Activated T-helper 1 cell treated with anti-CD3 and anti-CD28 coated beads, Interleukin-12 subunit alpha, Interleukin-12 subunit beta, Interleukin-2, Interleukin-4 antibody, amounts not matched to agents 30 ng/mL and 10 ng/mL and 1 ng/mL, durations not matched to agents 14 hours and 24 hours and 36 hours (primary cell): ENCODE results near the gene PPP1R9B. TPM values are rescaled to one million over a fixed set of nuclear protein-coding genes. Genes with fewer than 3 reads are reported as not detected.

ENCODE experiments used
- DNase-seq: peaks from one replicate; pipeline ENCODE4 v3.0.0; 2021; ENCODE audit warnings: low spot score
- H3K27ac Mint-ChIP-seq: one replicate; pipeline ENCODE4 v1.8.0; 2021; ENCODE audit warnings: mild to moderate bottlenecking, mixed read lengths
- H3K27me3 Mint-ChIP-seq: one replicate; pipeline ENCODE4 v1.8.0; 2022; ENCODE audit warnings: mild to moderate bottlenecking, moderate library complexity, mixed read lengths; ENCODE audit not compliant: insufficient read depth
- H3K36me3 Mint-ChIP-seq: one replicate; pipeline ENCODE4 v1.8.0; 2021; ENCODE audit warnings: low read depth, mixed read lengths
- H3K4me1 Mint-ChIP-seq: one replicate; pipeline ENCODE4 v1.8.0; 2021; ENCODE audit warnings: low read depth, mixed read lengths
- H3K4me3 Mint-ChIP-seq: one replicate; pipeline ENCODE4 v1.8.0; 2021; ENCODE audit warnings: mild to moderate bottlenecking, moderate library complexity, mixed read lengths
- H3K9me3 Mint-ChIP-seq: one replicate; pipeline ENCODE4 v1.8.0; 2021; ENCODE audit warnings: mixed read lengths
- intact Hi-C: fragments of 100-400 bp; cut with micrococcal nuclease; formaldehyde crosslinking; loops from one replicate; pipeline ENCODE4 v1.15.1; 2024
- total RNA-seq: library from RNA; stranded (reverse); gene quantifications from 2 replicates; pipeline ENCODE4 v1.2.3, GENCODE V29; 2022

PPP1R9B gene
- total RNA-seq, 1 donor from 2014 or later, result 97.1 TPM

- peak overlapping the region; percentile 75 for H3K27ac Mint-ChIP-seq
- H3K4me3 Mint-ChIP-seq, result peak overlapping the region; percentile 77
- DNase-seq, result no peak
- no peaks in the 10 kb centered on the region for H3K9me3 Mint-ChIP-seq
- no peaks in the 10 kb centered on the region for H3K27me3 Mint-ChIP-seq
- peaks cover 78% of the 10 kb centered on the region for H3K4me1 Mint-ChIP-seq
- intact Hi-C loops, result no loop called here
- peaks cover 58% of the 10 kb centered on the region for H3K36me3 Mint-ChIP-seq
Observed at GRCh38 chr17:50144845-50145531, 5.5 kb downstream of the PPP1R9B start.

GRCh38 chr17:50144355-50144754, 6.1 kb downstream of the PPP1R9B start:
- H3K9me3 Mint-ChIP-seq, result no peaks in the 10 kb centered on the region
- intact Hi-C loops, result no loop called here

GRCh38 chr17:50143461-50144176, 6.9 kb downstream of the PPP1R9B start:
- Mint-ChIP-seq H3K36me3 (peaks cover 70% of the 10 kb centered on the region), H3K27ac (peak overlapping the region; percentile 64), H3K9me3 (no peaks in the 10 kb centered on the region), H3K4me1 (peaks cover 86% of the 10 kb centered on the region), H3K4me3 (no peak overlapping the region), H3K27me3 (no peaks in the 10 kb centered on the region)
- DNase-seq, result no peak
- intact Hi-C loops, result no loop called here

More at GRCh38 chr17:50144355-50144754, 6.1 kb downstream of the PPP1R9B start:
- Mint-ChIP-seq H3K4me1 (peaks cover 84% of the 10 kb centered on the region), H3K36me3 (peaks cover 64% of the 10 kb centered on the region), H3K4me3 (peak overlapping the region; percentile 9), H3K27me3 (no peaks in the 10 kb centered on the region), H3K27ac (peak overlapping the region; percentile 64)
- no peak for DNase-seq

- Mint-ChIP-seq H3K27ac (peak overlapping the region; percentile 87), H3K4me1 (peaks cover 92% of the 10 kb centered on the region), H3K36me3 (peaks cover 74% of the 10 kb centered on the region), H3K9me3 (no peaks in the 10 kb centered on the region), H3K27me3 (no peaks in the 10 kb centered on the region), H3K4me3 (peak overlapping the region; percentile 60)
- DNase-seq, result no peak
- intact Hi-C loops, result loop anchor here (2.0 kb wide), 1 partner anchor 57 kb away; no protein-coding TSS in a partner anchor
Observed at GRCh38 chr17:50141745-50142110, 8.7 kb downstream of the PPP1R9B start.

- H3K27me3 Mint-ChIP-seq, result no peaks in the 10 kb centered on the region
- peaks cover 79% of the 10 kb centered on the region for H3K36me3 Mint-ChIP-seq
Observed at GRCh38 chr17:50141026-50141744, 9.3 kb downstream of the PPP1R9B start.

GRCh38 chr17:50139950-50140885, 10.3 kb downstream of the PPP1R9B start:
- Mint-ChIP-seq H3K9me3 (no peaks in the 10 kb centered on the region), H3K4me1 (peaks cover 80% of the 10 kb centered on the region), H3K36me3 (peaks cover 79% of the 10 kb centered on the region), H3K4me3 (peak overlapping the region; percentile 72), H3K27me3 (no peaks in the 10 kb centered on the region), H3K27ac (peak overlapping the region; percentile 79)
- DNase-seq, result peak; percentile 74
- intact Hi-C loops, result loop anchor here (1.0 to 2.0 kb wide), 5 partner anchors 11 to 157 kb away; no protein-coding TSS in a partner anchor

More at GRCh38 chr17:50141026-50141744, 9.3 kb downstream of the PPP1R9B start:
- DNase-seq, result no peak
- intact Hi-C loops, result loop anchor here (2.0 kb wide), 1 partner anchor 58 kb away; no protein-coding TSS in a partner anchor
- Mint-ChIP-seq H3K27ac (peak overlapping the region; percentile 87), H3K9me3 (no peaks in the 10 kb centered on the region), H3K4me3 (peak overlapping the region; percentile 72), H3K4me1 (peaks cover 90% of the 10 kb centered on the region)

GRCh38 chr17:50139185-50139783, 11.2 kb downstream of the PPP1R9B start:
- H3K27ac Mint-ChIP-seq, result peak overlapping the region; percentile 79
- H3K36me3 Mint-ChIP-seq, result peaks cover 71% of the 10 kb centered on the region
- intact Hi-C loops, result no loop called here
- peaks cover 71% of the 10 kb centered on the region for H3K4me1 Mint-ChIP-seq
- H3K9me3 Mint-ChIP-seq, result no peaks in the 10 kb centered on the region
- no peaks in the 10 kb centered on the region for H3K27me3 Mint-ChIP-seq
- no peak for DNase-seq
- peak overlapping the region; percentile 72 for H3K4me3 Mint-ChIP-seq

GRCh38 chr17:50137042-50137441, 13.4 kb downstream of the PPP1R9B start:
- H3K27me3 Mint-ChIP-seq, result no peaks in the 10 kb centered on the region
- H3K27ac Mint-ChIP-seq, result peak overlapping the region; percentile 21
- no peak for DNase-seq
- intact Hi-C loops, result no loop called here
- H3K4me1 Mint-ChIP-seq, result peaks cover 55% of the 10 kb centered on the region
- peaks cover 66% of the 10 kb centered on the region for H3K36me3 Mint-ChIP-seq
- no peaks in the 10 kb centered on the region for H3K9me3 Mint-ChIP-seq
- no peak overlapping the region for H3K4me3 Mint-ChIP-seq

GRCh38 chr17:50136096-50136687, 14.3 kb downstream of the PPP1R9B start:
- H3K27ac Mint-ChIP-seq, result no peak overlapping the region
- no peaks in the 10 kb centered on the region for H3K9me3 Mint-ChIP-seq
- H3K36me3 Mint-ChIP-seq, result peaks cover 63% of the 10 kb centered on the region
- no peak for DNase-seq
- H3K4me3 Mint-ChIP-seq, result no peak overlapping the region
- H3K4me1 Mint-ChIP-seq, result peaks cover 55% of the 10 kb centered on the region
- intact Hi-C loops, result no loop called here
- H3K27me3 Mint-ChIP-seq, result no peaks in the 10 kb centered on the region

GRCh38 chr17:50135316-50136095, 15.0 kb downstream of the PPP1R9B start:
- Mint-ChIP-seq H3K4me3 (no peak overlapping the region), H3K36me3 (peaks cover 58% of the 10 kb centered on the region), H3K27me3 (peaks cover 4% of the 10 kb centered on the region), H3K9me3 (no peaks in the 10 kb centered on the region), H3K27ac (no peak overlapping the region), H3K4me1 (peaks cover 55% of the 10 kb centered on the region)
- intact Hi-C loops, result no loop called here
- DNase-seq, result no peak
